Cardiac septum (tissue), 1 donor: Measurements from ENCODE around the gene TRPM6. TPM values are rescaled to one million over a fixed set of nuclear protein-coding genes. Genes with fewer than 3 reads are reported as not detected.
A peak's percentile ranks its signal among the peaks of the same experiment; 100 is the strongest.

Experiments used
- DNase-seq: peaks from one replicate; pipeline ENCODE4 v3.0.0-alpha.2; 2020; ENCODE audit warnings: low spot score
- intact Hi-C: fragments of 100-400 bp; cut with DNase I; formaldehyde crosslinking; loops from one replicate; pipeline ENCODE4 v1.14.0; 2022
- total RNA-seq: library from RNA; stranded (reverse); fragmentation: NEBNext Ultra II Directional; extraction: Animal tissue kit (Norgen Biotek cat#: 25700); gene quantifications from one replicate; pipeline ENCODE4 v1.2.1, GENCODE V29; 2021
- donor health status: DM: no; HTN: no; CAD: no.

TRPM6 gene
- total RNA-seq, 1 donor from 2014 or later: 0.32 TPM

GRCh38 chr9:74777136-74777879, 110.4 kb downstream of the TRPM6 start:
- intact Hi-C loops: loop anchor here (2.0 kb wide), 1 partner anchor 225 kb away; no protein-coding TSS in a partner anchor
- no peak for DNase-seq

GRCh38 chr9:74775396-74775795, 112.3 kb downstream of the TRPM6 start:
- intact Hi-C loops: no loop called here
- no peak for DNase-seq

DNA sequence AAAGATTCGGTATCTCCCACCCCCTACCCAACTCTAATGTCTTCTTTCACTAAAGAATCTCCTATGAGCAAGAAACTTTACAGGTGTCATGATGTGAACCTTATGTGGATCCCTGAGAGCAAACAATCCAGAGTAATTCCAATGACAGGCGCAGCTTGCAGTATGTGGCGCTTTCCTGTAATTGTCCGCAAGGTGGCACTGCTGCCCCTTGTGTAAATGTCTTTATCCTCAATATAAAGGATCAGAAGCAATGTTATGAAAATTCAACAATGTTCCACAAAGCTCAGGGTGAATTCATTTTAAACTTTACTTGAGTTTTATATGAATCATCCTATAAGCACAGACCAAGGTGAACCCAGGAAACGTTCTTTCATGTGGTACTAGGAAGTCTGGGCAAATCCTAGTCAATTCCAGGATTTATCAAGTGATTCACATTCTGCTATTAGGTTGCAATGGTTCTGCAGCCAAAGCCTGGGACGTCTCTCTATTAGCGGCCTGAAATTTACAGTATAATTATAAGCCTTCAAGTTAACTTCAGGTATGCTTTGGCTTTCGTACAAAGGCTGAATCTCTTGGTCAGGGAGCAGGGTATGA, 113.7 kb downstream of the TRPM6 start:
- peak; percentile 81 for DNase-seq
- intact Hi-C loops: loop anchor here (5.0 kb wide), 1 partner anchor 303 kb away; no protein-coding TSS in a partner anchor

DNA sequence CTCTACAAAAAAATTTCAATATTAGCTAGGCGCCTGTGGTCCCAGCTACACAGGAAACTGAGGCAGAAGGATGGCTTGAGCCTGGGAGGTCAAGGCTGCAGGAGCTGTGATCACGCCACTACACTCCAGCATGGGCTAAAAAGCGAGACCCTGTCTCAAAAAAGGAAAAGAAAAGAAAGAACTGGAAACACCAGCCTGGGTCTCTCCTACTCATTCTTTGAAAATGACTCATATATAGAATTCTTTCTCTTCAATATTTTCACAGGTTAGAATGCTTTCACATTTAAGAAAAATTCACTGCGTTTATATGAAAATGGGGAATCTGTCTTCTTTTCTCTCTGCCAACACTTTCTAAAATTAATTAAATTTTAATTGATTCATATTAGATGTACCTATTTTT, 115.6 kb downstream of the TRPM6 start:
- no peak for DNase-seq
- intact Hi-C loops: loop anchor here (5.0 kb wide), 1 partner anchor 305 kb away; no protein-coding TSS in a partner anchor

DNA sequence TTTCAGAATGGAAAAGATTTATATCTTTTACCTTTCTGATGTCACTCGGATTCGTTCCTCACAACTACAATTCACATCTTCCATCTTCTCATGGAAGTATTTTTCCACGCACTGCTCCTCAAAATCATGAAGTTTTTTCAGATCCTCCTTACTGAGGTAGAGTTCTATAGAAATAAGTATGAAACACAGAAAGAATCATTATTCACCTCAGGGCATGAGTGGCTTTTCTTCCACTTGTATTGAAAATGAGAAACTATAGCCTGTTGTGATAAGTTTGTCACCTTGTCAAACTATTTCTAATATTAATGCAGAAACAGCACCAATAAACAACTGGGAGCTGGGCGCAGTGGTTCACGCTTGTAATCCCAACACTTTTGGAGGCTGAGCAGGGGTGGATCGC, 116.0 kb downstream of the TRPM6 start:
- intact Hi-C loops: loop anchor here (5.0 kb wide), 1 partner anchor 306 kb away; no protein-coding TSS in a partner anchor
- DNase-seq: no peak

GRCh38 chr9:74771262-74771585, 116.5 kb downstream of the TRPM6 start:
- DNase-seq: no peak
- intact Hi-C loops: loop anchor here (5.0 kb wide), 1 partner anchor 306 kb away; no protein-coding TSS in a partner anchor

DNA sequence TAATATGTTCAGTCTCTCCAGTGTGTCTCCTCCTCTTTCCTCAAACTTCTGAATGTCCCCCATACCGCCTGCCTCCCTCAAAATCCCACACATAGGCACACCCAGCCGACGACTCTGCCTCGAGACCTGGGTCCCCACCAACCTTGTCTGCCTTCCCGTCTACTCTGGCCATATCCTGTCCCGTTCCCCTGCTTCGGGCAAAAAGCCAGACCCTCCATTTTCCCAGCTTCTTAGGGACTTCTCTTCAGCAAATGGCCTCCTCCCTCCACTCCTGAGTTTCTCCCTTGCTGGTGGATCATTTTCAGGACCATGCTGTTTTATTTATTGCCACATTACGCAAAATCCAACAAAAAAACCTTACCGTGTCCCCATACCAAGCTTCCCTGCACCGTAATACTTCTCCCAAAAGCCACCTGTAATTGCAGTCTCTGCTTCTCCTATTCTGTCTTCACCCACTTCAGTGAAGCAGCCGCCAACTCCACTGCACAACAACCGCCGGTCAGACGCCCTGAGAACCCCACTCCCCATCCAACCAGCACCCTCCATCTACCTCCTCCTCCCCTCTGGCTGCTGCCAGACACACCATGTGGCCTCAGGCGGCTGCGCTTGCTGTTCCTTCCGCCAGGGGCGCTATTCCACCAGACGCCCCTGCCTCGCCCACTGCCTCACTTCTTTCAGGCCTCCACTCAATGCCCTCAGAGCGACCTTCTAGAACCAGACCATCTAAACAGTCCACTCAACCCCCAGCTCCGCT, 117.0 kb downstream of the TRPM6 start:
- DNase-seq: no peak
- intact Hi-C loops: loop anchor here (5.0 kb wide), 1 partner anchor 307 kb away; no protein-coding TSS in a partner anchor

- no peak for DNase-seq
- intact Hi-C loops: no loop called here
These were observed 122.2 kb downstream of the TRPM6 start for GRCh38 chr9:74765481-74765971.

DNA sequence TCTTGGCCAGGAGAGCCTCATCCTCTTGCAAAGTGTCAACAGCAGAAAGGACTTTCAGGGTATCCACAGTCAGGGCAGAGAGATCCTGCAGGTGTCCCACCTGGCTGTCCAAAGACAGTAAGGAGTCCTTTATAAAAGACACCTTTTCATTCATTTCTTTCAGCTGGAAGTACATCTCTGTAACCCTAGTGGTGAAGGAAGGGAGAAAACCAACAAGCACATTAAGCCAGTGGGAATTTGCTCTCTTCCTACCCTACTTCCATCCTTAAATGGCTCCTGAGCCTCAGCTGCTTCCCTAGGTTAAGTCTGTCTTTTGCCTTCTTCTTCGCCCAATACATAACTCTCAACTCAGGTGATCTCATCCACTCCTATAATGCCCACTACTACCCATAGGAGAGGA, 124.8 kb downstream of the TRPM6 start:
- DNase-seq: no peak
- intact Hi-C loops: no loop called here

DNA sequence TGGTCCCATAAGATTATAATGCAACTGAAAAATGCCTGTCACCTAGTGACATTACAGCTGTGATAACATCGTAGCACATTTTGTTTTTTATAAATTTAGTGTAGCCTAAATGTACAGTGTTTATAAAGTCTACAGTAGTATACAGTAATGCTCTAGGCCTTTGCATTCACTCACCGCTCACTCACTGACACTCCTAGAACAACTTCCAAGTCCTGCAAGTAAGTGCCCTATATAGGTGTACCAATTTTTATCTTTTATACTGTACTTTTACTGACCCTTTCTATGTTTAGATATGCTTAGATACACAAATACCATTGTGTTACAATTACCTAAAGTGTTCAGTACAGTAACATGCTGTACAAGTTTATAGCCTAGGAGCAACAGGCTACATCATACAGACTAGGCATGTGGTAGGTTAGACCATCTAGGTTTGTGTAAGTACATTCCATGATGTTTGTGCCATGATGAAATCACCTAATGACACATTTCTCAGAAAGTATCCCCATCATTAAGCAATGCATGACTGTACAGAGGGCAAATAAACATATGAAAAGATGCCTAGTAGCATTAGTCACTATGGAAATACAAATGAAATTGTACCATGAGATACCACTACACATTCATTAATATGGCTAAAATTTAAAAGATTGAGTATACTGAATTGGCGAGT, 127.6 kb downstream of the TRPM6 start:
- intact Hi-C loops: no loop called here
- no peak for DNase-seq

- intact Hi-C loops: no loop called here
- no peak for DNase-seq
These were observed 131.7 kb downstream of the TRPM6 start for GRCh38 chr9:74755999-74756398.

DNA sequence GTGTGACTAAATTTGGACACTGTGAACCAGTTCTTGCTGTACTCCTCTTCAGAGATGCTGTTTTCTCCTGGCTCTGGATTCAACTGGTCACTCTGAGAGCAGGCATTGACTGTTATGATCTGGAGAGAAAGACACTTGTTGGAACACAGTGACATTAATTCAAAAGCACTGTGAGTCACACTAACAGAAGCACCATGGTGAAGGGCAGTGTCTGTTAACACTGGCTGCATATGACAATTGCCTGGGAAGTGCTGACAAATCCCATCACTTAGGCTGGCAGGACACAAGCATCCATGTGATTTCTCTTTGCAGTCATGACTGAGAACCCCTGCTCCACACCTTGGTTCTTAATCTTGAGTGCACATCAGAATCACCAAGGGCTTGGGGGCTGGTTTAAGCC, 132.4 kb downstream of the TRPM6 start:
- intact Hi-C loops: no loop called here

DNA sequence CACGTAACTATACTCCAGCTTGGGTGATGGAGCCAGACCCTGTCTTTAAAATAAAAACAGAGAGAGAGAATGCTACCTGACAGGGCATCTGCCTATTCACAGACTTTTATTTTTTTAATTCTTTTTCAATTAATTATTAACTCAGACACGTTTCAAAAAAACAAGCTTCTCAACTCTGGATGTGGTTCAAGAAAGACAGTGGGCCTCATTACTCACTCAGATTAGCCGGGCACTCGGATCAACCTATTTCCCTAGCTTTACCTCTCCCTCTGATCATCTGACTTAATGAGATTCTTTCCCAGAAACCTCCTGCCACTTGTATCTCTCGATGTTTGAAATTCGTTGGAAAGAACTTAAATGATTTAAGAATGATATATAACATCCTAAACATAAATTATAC, 134.1 kb downstream of the TRPM6 start:
- intact Hi-C loops: no loop called here
- no peak for DNase-seq

More for the DNA sequence above, 132.4 kb downstream of the TRPM6 start:
- no peak for DNase-seq

GRCh38 chr9:74748966-74749365, 138.8 kb downstream of the TRPM6 start:
- intact Hi-C loops: loop anchor here (10.0 kb wide), 1 partner anchor 1544 kb away; no protein-coding TSS in a partner anchor
- no peak for DNase-seq

DNA sequence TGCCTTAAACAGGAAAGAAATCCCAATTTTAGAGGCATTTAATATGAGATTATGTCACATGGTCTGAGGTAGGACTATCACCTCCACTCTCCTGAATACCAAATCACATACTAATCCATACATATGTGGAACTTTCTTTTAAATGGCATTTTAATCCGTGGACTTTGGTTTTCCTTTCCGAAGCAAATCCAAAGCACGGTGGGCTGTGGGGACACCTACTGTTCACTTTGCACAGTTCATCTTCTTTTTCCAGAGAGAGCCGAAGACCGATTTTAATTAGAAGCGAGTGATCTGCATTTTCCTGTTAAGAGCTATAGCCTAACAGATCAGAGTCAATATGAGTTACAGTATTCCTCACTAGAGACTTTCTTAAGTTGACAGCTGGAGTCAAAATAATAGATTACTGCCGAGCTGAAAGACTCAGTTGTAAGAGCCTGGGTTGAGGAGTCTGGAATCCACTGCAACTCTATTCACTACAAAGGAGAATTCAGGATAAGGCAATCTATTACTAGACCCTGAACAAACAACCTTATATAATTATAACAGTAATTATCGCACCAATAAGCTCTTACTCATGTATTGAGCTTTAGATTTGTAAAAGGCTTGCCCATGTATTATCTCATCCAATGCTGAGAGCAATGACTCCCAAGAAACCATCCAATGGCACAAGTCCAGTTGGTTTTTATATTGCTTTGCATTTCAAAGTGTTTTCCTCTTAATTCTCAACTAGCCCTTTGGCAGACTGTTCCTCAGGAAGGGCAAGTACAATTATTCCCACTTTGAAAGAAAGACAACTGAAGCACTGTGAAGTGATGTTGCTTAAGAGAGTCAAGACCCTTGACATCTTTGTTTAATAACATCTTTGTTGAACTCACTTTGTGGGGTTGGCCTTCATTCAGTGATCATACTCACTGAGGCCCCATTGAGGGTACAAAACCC, 144.7 kb downstream of the TRPM6 start:
- no peak for DNase-seq
- intact Hi-C loops: loop anchor here (10.0 kb wide), 1 partner anchor 1538 kb away; no protein-coding TSS in a partner anchor

- intact Hi-C loops: loop anchor here (10.0 kb wide), 1 partner anchor 1537 kb away; no protein-coding TSS in a partner anchor
- DNase-seq: no peak
These were observed 145.4 kb downstream of the TRPM6 start for GRCh38 chr9:74742191-74742790.

GRCh38 chr9:74736646-74737045, 151.1 kb downstream of the TRPM6 start:
- intact Hi-C loops: no loop called here
- no peak for DNase-seq

GRCh38 chr9:74735761-74736160, 152.0 kb downstream of the TRPM6 start:
- DNase-seq: no peak
- intact Hi-C loops: no loop called here
